HEK293 (cell line): ENCODE measurements around the gene KCNV2.
A peak's percentile ranks its signal among the peaks of the same experiment; 100 is the strongest.

Experiments
- GFI1B ChIP-seq: fragments of 450-650 bp; formaldehyde crosslinking; IDR thresholded peaks from 2 replicates; pipeline ENCODE4 v1.5.1; 2016; ENCODE audit warnings: missing biosample characterization, missing genetic modification characterization
- GLI2 ChIP-seq: fragments of 450-650 bp; formaldehyde crosslinking; IDR thresholded peaks from 2 replicates; pipeline ENCODE4; 2017; ENCODE audit warnings: missing biosample characterization, missing genetic modification characterization, low read depth, borderline replicate concordance
- HOXC10 ChIP-seq: sonication (generic); formaldehyde crosslinking; IDR thresholded peaks from 2 replicates; pipeline ENCODE4 v1.8.1; 2023; ENCODE audit warnings: mild to moderate bottlenecking, missing genetic modification reagents
- OVOL3 ChIP-seq: fragments of 450-650 bp; formaldehyde crosslinking; IDR thresholded peaks from 2 replicates; pipeline ENCODE4 v1.5.1; 2016; ENCODE audit warnings: missing biosample characterization, missing genetic modification characterization
- SCRT2 ChIP-seq: fragments of 450-650 bp; formaldehyde crosslinking; IDR thresholded peaks from 2 replicates; pipeline ENCODE4 v1.5.1; 2016; ENCODE audit warnings: missing biosample characterization, missing genetic modification characterization
- SP3 ChIP-seq: fragments of 450-650 bp; formaldehyde crosslinking; IDR thresholded peaks from 2 replicates; pipeline ENCODE4 v1.5.1; 2016; ENCODE audit warnings: missing biosample characterization, missing genetic modification characterization
- YY2 ChIP-seq: fragments of 450-650 bp; formaldehyde crosslinking; IDR thresholded peaks from 2 replicates; pipeline ENCODE4 v1.5.1; 2016; ENCODE audit warnings: missing biosample characterization, missing genetic modification characterization
- ZNF266 ChIP-seq: fragments of 450-650 bp; formaldehyde crosslinking; IDR thresholded peaks from 2 replicates; pipeline ENCODE4 v1.5.1; 2016; ENCODE audit warnings: missing biosample characterization, missing genetic modification characterization, low read depth
- ZNF341 ChIP-seq: fragments of 450-650 bp; formaldehyde crosslinking; IDR thresholded peaks from 2 replicates; pipeline ENCODE4; 2016; ENCODE audit warnings: low read depth, missing biosample characterization, missing genetic modification characterization
- ZNF423 ChIP-seq: fragments of 450-650 bp; formaldehyde crosslinking; IDR thresholded peaks from 2 replicates; pipeline ENCODE4 v1.5.1; 2016; ENCODE audit warnings: missing biosample characterization, missing genetic modification characterization
- ZNF555 ChIP-seq: fragments of 450-650 bp; formaldehyde crosslinking; conservative IDR thresholded peaks from 2 replicates; pipeline ENCODE4 v1.5.1; 2017; ENCODE audit warnings: missing biosample characterization, mild to moderate bottlenecking, missing genetic modification characterization, inconsistent platforms
- ZNF629 ChIP-seq: fragments of 450-650 bp; formaldehyde crosslinking; IDR thresholded peaks from 2 replicates; pipeline ENCODE4 v1.5.1; 2017; ENCODE audit warnings: missing biosample characterization, missing genetic modification characterization
- ZNF658 ChIP-seq: fragments of 450-650 bp; formaldehyde crosslinking; IDR thresholded peaks from 2 replicates; pipeline ENCODE4; 2016; ENCODE audit warnings: missing biosample characterization, missing genetic modification characterization
- ZNF660 ChIP-seq: fragments of 450-650 bp; IDR thresholded peaks from 2 replicates; pipeline ENCODE4 v1.5.1; 2018; ENCODE audit warnings: missing biosample characterization, mild to moderate bottlenecking, missing genetic modification characterization
- ZNF677 ChIP-seq: fragments of 450-650 bp; IDR thresholded peaks from 2 replicates; pipeline ENCODE4 v1.5.0; 2018; ENCODE audit warnings: missing biosample characterization, mild to moderate bottlenecking, missing genetic modification characterization, moderate library complexity
- TF ChIP-seq, protein P1 (sequence below): fragments of 450-650 bp; formaldehyde crosslinking; IDR thresholded peaks from 2 replicates; pipeline ENCODE4 v1.5.0; 2017; ENCODE audit warnings: missing biosample characterization, missing genetic modification characterization, borderline replicate concordance
- TF ChIP-seq, protein P2 (sequence below): fragments of 450-650 bp; formaldehyde crosslinking; conservative IDR thresholded peaks from 2 replicates; pipeline ENCODE4 v1.5.1; 2016; ENCODE audit warnings: low read depth, missing biosample characterization, missing genetic modification characterization
- TF ChIP-seq, protein P3 (sequence below): fragments of 450-650 bp; formaldehyde crosslinking; optimal IDR thresholded peaks from 2 replicates; pipeline ENCODE3; 2016; ENCODE audit warnings: missing biosample characterization, mild to moderate bottlenecking, missing genetic modification characterization
- TF ChIP-seq, protein P4 (sequence below): fragments of 450-650 bp; formaldehyde crosslinking; IDR thresholded peaks from 2 replicates; pipeline ENCODE4 v1.5.1; 2016; ENCODE audit warnings: missing biosample characterization, missing genetic modification characterization, low read depth
- TF ChIP-seq, protein P5 (sequence below): fragments of 450-650 bp; formaldehyde crosslinking; IDR thresholded peaks from 2 replicates; pipeline ENCODE4 v1.5.1; 2016; ENCODE audit warnings: missing biosample characterization, missing genetic modification characterization
- TF ChIP-seq, protein P6 (sequence below): fragments of 450-650 bp; formaldehyde crosslinking; IDR thresholded peaks from 2 replicates; pipeline ENCODE4 v1.5.1; 2017; ENCODE audit warnings: missing biosample characterization, missing genetic modification characterization
- TF ChIP-seq, protein P7 (sequence below): fragments of 450-650 bp; formaldehyde crosslinking; IDR thresholded peaks from 2 replicates; pipeline ENCODE4 v1.5.1; 2016; ENCODE audit warnings: missing biosample characterization, missing genetic modification characterization

Gene KCNV2

DNA sequence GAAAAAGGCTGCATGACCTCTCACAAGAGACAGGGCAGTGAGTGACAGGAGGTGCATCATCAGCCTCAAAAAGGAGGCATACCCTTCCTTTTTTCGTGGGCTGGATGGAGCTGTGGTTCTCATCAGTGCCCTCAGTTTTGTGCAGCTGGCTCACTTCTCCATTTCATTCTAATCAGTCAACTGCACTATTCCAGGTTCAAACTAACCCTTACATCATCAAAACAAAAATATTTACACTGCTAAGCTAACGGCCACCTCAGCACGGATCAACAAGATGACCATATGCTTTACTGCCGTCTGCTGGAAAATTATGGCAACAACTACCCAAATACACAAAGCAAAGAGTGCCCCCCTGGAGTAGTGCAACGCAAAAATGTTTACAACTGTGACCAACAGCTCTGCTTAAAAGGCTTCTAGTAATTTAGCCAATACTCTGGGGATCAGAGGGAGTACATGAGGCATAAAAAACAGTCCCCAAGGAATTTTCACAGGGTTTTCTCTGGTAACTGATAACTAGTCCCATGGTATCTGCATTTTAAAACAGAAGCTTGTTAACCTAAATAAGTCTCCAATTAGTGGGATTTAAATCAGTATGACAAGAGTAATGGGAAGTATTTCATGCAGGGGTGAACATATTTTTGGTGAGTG, 10.8 kb downstream of the KCNV2 start (continued):
- TF ChIP-seq, protein P1, sequence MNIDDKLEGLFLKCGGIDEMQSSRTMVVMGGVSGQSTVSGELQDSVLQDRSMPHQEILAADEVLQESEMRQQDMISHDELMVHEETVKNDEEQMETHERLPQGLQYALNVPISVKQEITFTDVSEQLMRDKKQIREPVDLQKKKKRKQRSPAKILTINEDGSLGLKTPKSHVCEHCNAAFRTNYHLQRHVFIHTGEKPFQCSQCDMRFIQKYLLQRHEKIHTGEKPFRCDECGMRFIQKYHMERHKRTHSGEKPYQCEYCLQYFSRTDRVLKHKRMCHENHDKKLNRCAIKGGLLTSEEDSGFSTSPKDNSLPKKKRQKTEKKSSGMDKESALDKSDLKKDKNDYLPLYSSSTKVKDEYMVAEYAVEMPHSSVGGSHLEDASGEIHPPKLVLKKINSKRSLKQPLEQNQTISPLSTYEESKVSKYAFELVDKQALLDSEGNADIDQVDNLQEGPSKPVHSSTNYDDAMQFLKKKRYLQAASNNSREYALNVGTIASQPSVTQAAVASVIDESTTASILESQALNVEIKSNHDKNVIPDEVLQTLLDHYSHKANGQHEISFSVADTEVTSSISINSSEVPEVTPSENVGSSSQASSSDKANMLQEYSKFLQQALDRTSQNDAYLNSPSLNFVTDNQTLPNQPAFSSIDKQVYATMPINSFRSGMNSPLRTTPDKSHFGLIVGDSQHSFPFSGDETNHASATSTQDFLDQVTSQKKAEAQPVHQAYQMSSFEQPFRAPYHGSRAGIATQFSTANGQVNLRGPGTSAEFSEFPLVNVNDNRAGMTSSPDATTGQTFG (tag by site-specific recombination), result no peak
- TF ChIP-seq SP3 (tag by site-specific recombination) (no peak), SCRT2 (tag by site-specific recombination) (peak; percentile 54; the same call in 1 of the 2 replicates), ZNF658 (no peak), ZNF555 (tag by site-specific recombination) (no peak), ZNF629 (tag by site-specific recombination) (peak; percentile 86), ZNF423 (tag by site-specific recombination) (no peak), YY2 (tag by site-specific recombination) (no peak), GLI2 (tag by site-specific recombination) (peak; percentile 59; the same call in 1 of the 2 replicates), HOXC10 (CRISPR knock-in tag) (no peak), ZNF266 (no peak), ZNF677 (tag by site-specific recombination) (no peak), GFI1B (tag by site-specific recombination) (no peak), ZNF341 (tag by site-specific recombination) (no peak), OVOL3 (tag by site-specific recombination) (peak; percentile 87), ZNF660 (tag by site-specific recombination) (no peak)
- TF ChIP-seq, protein P2, sequence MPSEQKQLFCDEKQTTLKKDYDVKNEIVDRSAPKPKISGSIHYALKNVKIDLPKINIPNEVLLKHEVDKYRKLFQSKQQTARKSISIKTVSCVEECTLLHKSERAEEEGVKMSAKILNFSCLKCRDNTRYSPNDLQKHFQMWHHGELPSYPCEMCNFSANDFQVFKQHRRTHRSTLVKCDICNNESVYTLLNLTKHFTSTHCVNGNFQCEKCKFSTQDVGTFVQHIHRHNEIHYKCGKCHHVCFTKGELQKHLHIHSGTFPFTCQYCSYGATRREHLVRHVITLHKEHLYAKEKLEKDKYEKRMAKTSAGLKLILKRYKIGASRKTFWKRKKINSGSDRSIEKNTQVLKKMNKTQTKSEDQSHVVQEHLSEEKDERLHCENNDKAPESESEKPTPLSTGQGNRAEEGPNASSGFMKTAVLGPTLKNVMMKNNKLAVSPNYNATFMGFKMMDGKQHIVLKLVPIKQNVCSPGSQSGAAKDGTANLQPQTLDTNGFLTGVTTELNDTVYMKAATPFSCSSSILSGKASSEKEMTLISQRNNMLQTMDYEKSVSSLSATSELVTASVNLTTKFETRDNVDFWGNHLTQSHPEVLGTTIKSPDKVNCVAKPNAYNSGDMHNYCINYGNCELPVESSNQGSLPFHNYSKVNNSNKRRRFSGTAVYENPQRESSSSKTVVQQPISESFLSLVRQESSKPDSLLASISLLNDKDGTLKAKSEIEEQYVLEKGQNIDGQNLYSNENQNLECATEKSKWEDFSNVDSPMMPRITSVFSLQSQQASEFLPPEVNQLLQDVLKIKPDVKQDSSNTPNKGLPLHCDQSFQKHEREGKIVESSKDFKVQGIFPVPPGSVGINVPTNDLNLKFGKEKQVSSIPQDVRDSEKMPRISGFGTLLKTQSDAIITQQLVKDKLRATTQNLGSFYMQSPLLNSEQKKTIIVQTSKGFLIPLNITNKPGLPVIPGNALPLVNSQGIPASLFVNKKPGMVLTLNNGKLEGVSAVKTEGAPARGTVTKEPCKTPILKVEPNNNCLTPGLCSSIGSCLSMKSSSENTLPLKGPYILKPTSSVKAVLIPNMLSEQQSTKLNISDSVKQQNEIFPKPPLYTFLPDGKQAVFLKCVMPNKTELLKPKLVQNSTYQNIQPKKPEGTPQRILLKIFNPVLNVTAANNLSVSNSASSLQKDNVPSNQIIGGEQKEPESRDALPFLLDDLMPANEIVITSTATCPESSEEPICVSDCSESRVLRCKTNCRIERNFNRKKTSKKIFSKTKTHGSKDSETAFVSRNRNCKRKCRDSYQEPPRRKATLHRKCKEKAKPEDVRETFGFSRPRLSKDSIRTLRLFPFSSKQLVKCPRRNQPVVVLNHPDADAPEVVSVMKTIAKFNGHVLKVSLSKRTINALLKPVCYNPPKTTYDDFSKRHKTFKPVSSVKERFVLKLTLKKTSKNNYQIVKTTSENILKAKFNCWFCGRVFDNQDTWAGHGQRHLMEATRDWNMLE (tag by site-specific recombination), result no peak
- TF ChIP-seq, protein P3, sequence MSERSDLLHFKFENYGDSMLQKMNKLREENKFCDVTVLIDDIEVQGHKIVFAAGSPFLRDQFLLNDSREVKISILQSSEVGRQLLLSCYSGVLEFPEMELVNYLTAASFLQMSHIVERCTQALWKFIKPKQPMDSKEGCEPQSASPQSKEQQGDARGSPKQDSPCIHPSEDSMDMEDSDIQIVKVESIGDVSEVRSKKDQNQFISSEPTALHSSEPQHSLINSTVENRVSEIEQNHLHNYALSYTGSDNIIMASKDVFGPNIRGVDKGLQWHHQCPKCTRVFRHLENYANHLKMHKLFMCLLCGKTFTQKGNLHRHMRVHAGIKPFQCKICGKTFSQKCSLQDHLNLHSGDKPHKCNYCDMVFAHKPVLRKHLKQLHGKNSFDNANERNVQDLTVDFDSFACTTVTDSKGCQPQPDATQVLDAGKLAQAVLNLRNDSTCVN, result no peak
- TF ChIP-seq, protein P4, sequence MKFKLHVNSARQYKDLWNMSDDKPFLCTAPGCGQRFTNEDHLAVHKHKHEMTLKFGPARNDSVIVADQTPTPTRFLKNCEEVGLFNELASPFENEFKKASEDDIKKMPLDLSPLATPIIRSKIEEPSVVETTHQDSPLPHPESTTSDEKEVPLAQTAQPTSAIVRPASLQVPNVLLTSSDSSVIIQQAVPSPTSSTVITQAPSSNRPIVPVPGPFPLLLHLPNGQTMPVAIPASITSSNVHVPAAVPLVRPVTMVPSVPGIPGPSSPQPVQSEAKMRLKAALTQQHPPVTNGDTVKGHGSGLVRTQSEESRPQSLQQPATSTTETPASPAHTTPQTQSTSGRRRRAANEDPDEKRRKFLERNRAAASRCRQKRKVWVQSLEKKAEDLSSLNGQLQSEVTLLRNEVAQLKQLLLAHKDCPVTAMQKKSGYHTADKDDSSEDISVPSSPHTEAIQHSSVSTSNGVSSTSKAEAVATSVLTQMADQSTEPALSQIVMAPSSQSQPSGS (tag by site-specific recombination), result peak; percentile 72
- TF ChIP-seq, protein P5, sequence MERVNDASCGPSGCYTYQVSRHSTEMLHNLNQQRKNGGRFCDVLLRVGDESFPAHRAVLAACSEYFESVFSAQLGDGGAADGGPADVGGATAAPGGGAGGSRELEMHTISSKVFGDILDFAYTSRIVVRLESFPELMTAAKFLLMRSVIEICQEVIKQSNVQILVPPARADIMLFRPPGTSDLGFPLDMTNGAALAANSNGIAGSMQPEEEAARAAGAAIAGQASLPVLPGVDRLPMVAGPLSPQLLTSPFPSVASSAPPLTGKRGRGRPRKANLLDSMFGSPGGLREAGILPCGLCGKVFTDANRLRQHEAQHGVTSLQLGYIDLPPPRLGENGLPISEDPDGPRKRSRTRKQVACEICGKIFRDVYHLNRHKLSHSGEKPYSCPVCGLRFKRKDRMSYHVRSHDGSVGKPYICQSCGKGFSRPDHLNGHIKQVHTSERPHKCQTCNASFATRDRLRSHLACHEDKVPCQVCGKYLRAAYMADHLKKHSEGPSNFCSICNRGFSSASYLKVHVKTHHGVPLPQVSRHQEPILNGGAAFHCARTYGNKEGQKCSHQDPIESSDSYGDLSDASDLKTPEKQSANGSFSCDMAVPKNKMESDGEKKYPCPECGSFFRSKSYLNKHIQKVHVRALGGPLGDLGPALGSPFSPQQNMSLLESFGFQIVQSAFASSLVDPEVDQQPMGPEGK, result peak; percentile 41; the same call in 1 of the 2 replicates
- TF ChIP-seq, protein P6, sequence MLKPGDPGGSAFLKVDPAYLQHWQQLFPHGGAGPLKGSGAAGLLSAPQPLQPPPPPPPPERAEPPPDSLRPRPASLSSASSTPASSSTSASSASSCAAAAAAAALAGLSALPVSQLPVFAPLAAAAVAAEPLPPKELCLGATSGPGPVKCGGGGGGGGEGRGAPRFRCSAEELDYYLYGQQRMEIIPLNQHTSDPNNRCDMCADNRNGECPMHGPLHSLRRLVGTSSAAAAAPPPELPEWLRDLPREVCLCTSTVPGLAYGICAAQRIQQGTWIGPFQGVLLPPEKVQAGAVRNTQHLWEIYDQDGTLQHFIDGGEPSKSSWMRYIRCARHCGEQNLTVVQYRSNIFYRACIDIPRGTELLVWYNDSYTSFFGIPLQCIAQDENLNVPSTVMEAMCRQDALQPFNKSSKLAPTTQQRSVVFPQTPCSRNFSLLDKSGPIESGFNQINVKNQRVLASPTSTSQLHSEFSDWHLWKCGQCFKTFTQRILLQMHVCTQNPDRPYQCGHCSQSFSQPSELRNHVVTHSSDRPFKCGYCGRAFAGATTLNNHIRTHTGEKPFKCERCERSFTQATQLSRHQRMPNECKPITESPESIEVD (tag by site-specific recombination), result peak; percentile 85
- TF ChIP-seq, protein P7, sequence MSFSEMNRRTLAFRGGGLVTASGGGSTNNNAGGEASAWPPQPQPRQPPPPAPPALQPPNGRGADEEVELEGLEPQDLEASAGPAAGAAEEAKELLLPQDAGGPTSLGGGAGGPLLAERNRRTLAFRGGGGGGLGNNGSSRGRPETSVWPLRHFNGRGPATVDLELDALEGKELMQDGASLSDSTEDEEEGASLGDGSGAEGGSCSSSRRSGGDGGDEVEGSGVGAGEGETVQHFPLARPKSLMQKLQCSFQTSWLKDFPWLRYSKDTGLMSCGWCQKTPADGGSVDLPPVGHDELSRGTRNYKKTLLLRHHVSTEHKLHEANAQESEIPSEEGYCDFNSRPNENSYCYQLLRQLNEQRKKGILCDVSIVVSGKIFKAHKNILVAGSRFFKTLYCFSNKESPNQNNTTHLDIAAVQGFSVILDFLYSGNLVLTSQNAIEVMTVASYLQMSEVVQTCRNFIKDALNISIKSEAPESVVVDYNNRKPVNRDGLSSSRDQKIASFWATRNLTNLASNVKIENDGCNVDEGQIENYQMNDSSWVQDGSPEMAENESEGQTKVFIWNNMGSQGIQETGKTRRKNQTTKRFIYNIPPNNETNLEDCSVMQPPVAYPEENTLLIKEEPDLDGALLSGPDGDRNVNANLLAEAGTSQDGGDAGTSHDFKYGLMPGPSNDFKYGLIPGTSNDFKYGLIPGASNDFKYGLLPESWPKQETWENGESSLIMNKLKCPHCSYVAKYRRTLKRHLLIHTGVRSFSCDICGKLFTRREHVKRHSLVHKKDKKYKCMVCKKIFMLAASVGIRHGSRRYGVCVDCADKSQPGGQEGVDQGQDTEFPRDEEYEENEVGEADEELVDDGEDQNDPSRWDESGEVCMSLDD (tag by site-specific recombination), result no peak
